A673 (cell line): Measurements from ENCODE around the gene TRPM2. TPM values are rescaled to one million over a fixed set of nuclear protein-coding genes. Genes with fewer than 3 reads are reported as not detected.

Experiments used
- BruUV-seq: library from RNA; stranded (reverse); fragments of 400-500 nt; replicated peaks from 2 replicates; lab custom pipeline; 2021; lab: Mats Ljungman, UMichigan
- CTCF ChIA-PET: fragments of 300-600 bp; sonication (Branson Sonifier 250); formaldehyde crosslinking; loops from one replicate; lab custom pipeline; 2022; ENCODE audit warnings: antibody characterized with exemption; lab: Charles Lee
- POLR2A ChIA-PET: fragments of 300-600 bp; sonication (Branson Sonifier 250); formaldehyde crosslinking; loops from one replicate; lab custom pipeline; 2022; ENCODE audit warnings: antibody characterized with exemption; ENCODE audit not compliant: low non-redundant PET; lab: Charles Lee
- DNase-seq: peaks from one replicate; pipeline ENCODE4 v3.0.0-alpha.2; 2015; ENCODE audit warnings: low spot score
- H3K27ac ChIP-seq: fragments of 200-600 bp; sonication (generic); 2 replicates; pipeline ENCODE4 v1.5.1; 2016; ENCODE audit warnings: mixed run types, low read depth, mild to moderate bottlenecking, mixed read lengths, antibody characterized with exemption, low read length; ENCODE audit not compliant: poor library complexity, severe bottlenecking
- H3K27me3 ChIP-seq: fragments of 200-600 bp; sonication (generic); replicated peaks from 2 replicates; pipeline ENCODE4 v1.6.1; 2017; ENCODE audit warnings: mixed run types, low read depth, mild to moderate bottlenecking, mixed read lengths, antibody characterized with exemption, low read length; ENCODE audit not compliant: insufficient read depth, poor library complexity
- H3K36me3 ChIP-seq: fragments of 200-600 bp; sonication (generic); 2 replicates; pipeline ENCODE4 v1.6.1; 2016; ENCODE audit warnings: mixed run types, mild to moderate bottlenecking, mixed read lengths, antibody characterized with exemption, low read length; ENCODE audit not compliant: insufficient read depth, poor library complexity, severe bottlenecking
- H3K4me1 ChIP-seq: fragments of 200-600 bp; sonication (generic); 2 replicates; pipeline ENCODE4 v1.6.1; 2017; ENCODE audit warnings: mixed run types, mild to moderate bottlenecking, mixed read lengths, antibody characterized with exemption, low read length; ENCODE audit not compliant: insufficient read depth, poor library complexity, severe bottlenecking
- H3K4me3 ChIP-seq: fragments of 200-600 bp; sonication (generic); 2 replicates; pipeline ENCODE4 v1.5.1; 2016; ENCODE audit warnings: low read depth, mixed run types, mild to moderate bottlenecking, mixed read lengths, low read length; ENCODE audit not compliant: poor library complexity, severe bottlenecking
- H3K9me3 ChIP-seq: fragments of 200-600 bp; sonication (generic); 2 replicates; pipeline ENCODE4 v1.6.1; 2016; ENCODE audit warnings: mixed run types, low read depth, mild to moderate bottlenecking, mixed read lengths, antibody characterized with exemption, low read length; ENCODE audit not compliant: poor library complexity, severe bottlenecking
- CTCF ChIP-seq: fragments of 300-800, 200-600 bp; sonication (generic); conservative IDR thresholded peaks from 2 replicates; pipeline ENCODE4 v1.5.1; 2017; ENCODE audit warnings: low read depth, mild to moderate bottlenecking, antibody characterized with exemption, low read length, moderate library complexity, mixed read lengths
- EZH2 ChIP-seq: fragments of 200-600 bp; sonication (generic); IDR thresholded peaks from 2 replicates; pipeline ENCODE4 v1.6.1; 2017; ENCODE audit warnings: borderline replicate concordance, low read depth, mild to moderate bottlenecking, mixed read lengths, antibody characterized with exemption, low read length; ENCODE audit not compliant: poor library complexity, severe bottlenecking
- intact Hi-C: fragments of 100-400 bp; cut with micrococcal nuclease; formaldehyde crosslinking; loops from one replicate; pipeline ENCODE4 v1.10.0; 2022; ENCODE audit not compliant: unreplicated experiment
- total RNA-seq: library from RNA; stranded (reverse); gene quantifications from 2 replicates; pipeline ENCODE4 v1.2.3, GENCODE V29; 2021

The TRPM2 gene
- total RNA-seq, 1 experiment from 2014 or later: 0.21 TPM

- H3K36me3 ChIP-seq: no peaks in the 10 kb centered on the region
- ChIA-PET CTCF (no interaction called here), POLR2A (no interaction called here)
- no TSS peak for BruUV-seq
- no peak overlapping the region for H3K4me3 ChIP-seq
- intact Hi-C loops: no loop called here
- no peaks in the 10 kb centered on the region for H3K4me1 ChIP-seq
- TF ChIP-seq CTCF (no peak), EZH2 (no peak)
- no peaks in the 10 kb centered on the region for H3K27me3 ChIP-seq
- no peaks in the 10 kb centered on the region for H3K9me3 ChIP-seq
- H3K27ac ChIP-seq: no peak overlapping the region
- DNase-seq: no peak
These were observed 89.1 kb downstream of the TRPM2 start for GRCh38 chr21:44442266-44443125.

GRCh38 chr21:44443291-44443890 lies 90.0 kb downstream of the TRPM2 start:
- POLR2A ChIA-PET: no interaction called here
- H3K4me3 ChIP-seq: no peak overlapping the region
- no peak for DNase-seq
- CTCF ChIA-PET: no interaction called here
- no TSS peak for BruUV-seq
- no peaks in the 10 kb centered on the region for H3K36me3 ChIP-seq
- TF ChIP-seq EZH2 (no peak), CTCF (no peak)
- intact Hi-C loops: no loop called here
- H3K27me3 ChIP-seq: peaks cover 3% of the 10 kb centered on the region
- no peaks in the 10 kb centered on the region for H3K4me1 ChIP-seq
- no peak overlapping the region for H3K27ac ChIP-seq
- H3K9me3 ChIP-seq: no peaks in the 10 kb centered on the region

GRCh38 chr21:44443891-44444285 lies 90.5 kb downstream of the TRPM2 start:
- no peak for DNase-seq
- CTCF ChIA-PET: no interaction called here
- H3K27ac ChIP-seq: no peak overlapping the region
- TF ChIP-seq CTCF (no peak), EZH2 (no peak)
- no peaks in the 10 kb centered on the region for H3K36me3 ChIP-seq
- H3K27me3 ChIP-seq: peaks cover 4% of the 10 kb centered on the region
- intact Hi-C loops: no loop called here
- POLR2A ChIA-PET: no interaction called here
- H3K4me1 ChIP-seq: no peaks in the 10 kb centered on the region
- H3K9me3 ChIP-seq: no peaks in the 10 kb centered on the region
- no TSS peak for BruUV-seq
- H3K4me3 ChIP-seq: no peak overlapping the region
